ENCODE measurements around the gene MRPS17. TPM values are rescaled to one million over a fixed set of nuclear protein-coding genes. Genes with fewer than 3 reads are reported as not detected.

MRPS17 gene
- total and polyA plus RNA-seq, 2 of the 4 experiments (the other 2 are of a cell fraction) = 9.9 to 15.2 TPM

- no peak overlapping the region for H4K91ac ChIP-seq (ENCODE audit: insufficient read depth, low read depth, low read length)
- WGBS, 2 experiments (ENCODE audit: extremely low coverage in 2 of 2, insufficient read length in 1 of 2) = no CpG with 5 or more reads among the region's 4 CpGs
- intact Hi-C loops (cut with micrococcal nuclease) (no loop called here), in situ Hi-C loops (cut with MboI; ENCODE audit: low sequenced_read_pairs) (no loop called here), dilution Hi-C loops (cut with HindIII; ENCODE audit: low sequenced_read_pairs, unreplicated experiment) (no loop called here)
- no peak overlapping the region for H2AFZ ChIP-seq (replicated peaks; ENCODE audit: low read length, poor library complexity)
- POLR2A ChIA-PET (ENCODE audit: unreplicated experiment) = no interaction called here
- H2BK20ac ChIP-seq (ENCODE audit: low read depth, low read length) = no peak overlapping the region
- H3K27ac ChIP-seq (ENCODE audit: insufficient read depth, low read length) = no peak overlapping the region
- peaks cover 26% of the 10 kb centered on the region for H3K36me3 ChIP-seq (ENCODE audit: control insufficient read depth, insufficient read depth, low read length)
- no peak overlapping the region for H3K18ac ChIP-seq (ENCODE audit: low read depth, low read length)
- no peak overlapping the region for H3K56ac ChIP-seq (ENCODE audit: extremely low read depth, insufficient read depth, low read length)
- no peak for TF ChIP-seq BHLHE40 (IDR thresholded peaks at IDR 0.05; ENCODE audit: low read depth, low read length)
- TF ChIP-seq CHD1 (IDR thresholded peaks at IDR 0.05; ENCODE audit: low read depth, low read length) = no peak
- TF ChIP-seq USF2 (IDR thresholded peaks at IDR 0.05; ENCODE audit: low read depth, low read length) = no peak
- TF ChIP-seq RCOR1 (IDR thresholded peaks at IDR 0.05; ENCODE audit: insufficient replicate concordance, low read length) = no peak
- no peak for TF ChIP-seq CEBPB (IDR thresholded peaks at IDR 0.05; ENCODE audit: low read depth, low read length)
- TF ChIP-seq RAD21 (IDR thresholded peaks at IDR 0.05; ENCODE audit: low read length) = no peak
- TF ChIP-seq MXI1 (IDR thresholded peaks at IDR 0.05; ENCODE audit: borderline replicate concordance, low read depth, low read length) = no peak
- TF ChIP-seq NFE2L2 (IDR thresholded peaks at IDR 0.05; ENCODE audit: low read depth, low read length) = no peak
- TF ChIP-seq MAFK (IDR thresholded peaks at IDR 0.05; ENCODE audit: low read depth, low read length) = no peak
- no peak for TF ChIP-seq RFX5 (IDR thresholded peaks at IDR 0.05; ENCODE audit: low read depth, low read length)
- no peak for TF ChIP-seq POLR2A (IDR thresholded peaks at IDR 0.05; ENCODE audit: low read depth, low read length)
- no peak for TF ChIP-seq ELK1 (IDR thresholded peaks at IDR 0.05; ENCODE audit: borderline replicate concordance, low read depth, low read length)
- TF ChIP-seq MAZ (IDR thresholded peaks at IDR 0.05; ENCODE audit: borderline replicate concordance, low read depth, low read length) = no peak
- TF ChIP-seq FOS (IDR thresholded peaks at IDR 0.05; ENCODE audit: low read depth, low read length) = no peak
- TF ChIP-seq CTCF (conservative IDR thresholded peaks at IDR 0.05; ENCODE audit: low read depth, low read length) = no peak
- no peak for TF ChIP-seq SMC3 (IDR thresholded peaks at IDR 0.05; ENCODE audit: low read depth, low read length)
- no peak overlapping the region for H2BK120ac ChIP-seq (ENCODE audit: low read depth, low read length)
- DNase-seq (peak; percentile 60), ATAC-seq (ENCODE audit: low read depth) (peak; percentile 46; the same call in 1 of the 2 replicates)
- H2AK9ac ChIP-seq (replicated peaks; ENCODE audit: low read depth, low read length, poor library complexity) = no peak overlapping the region
- no peak overlapping the region for H4K8ac ChIP-seq (ENCODE audit: low read depth in 2 of 2, low read length in 2 of 2)
- no peaks in the 10 kb centered on the region for H3K9me3 ChIP-seq (ENCODE audit: control insufficient read depth, insufficient read depth, low read length)
- CTCF ChIA-PET = interaction anchor here (0.6 kb wide), 1 partner anchor 8 kb away, joined by 3 read pairs; no protein-coding TSS in a partner anchor
- no peaks in the 10 kb centered on the region for H3K4me1 ChIP-seq (ENCODE audit: control insufficient read depth, insufficient read depth, low read length)
- no peak overlapping the region for H3K9ac ChIP-seq (ENCODE audit: low read depth, low read length)
- peaks cover 9% of the 10 kb centered on the region for H4K20me1 ChIP-seq (ENCODE audit: insufficient read depth, low read length)
- H3K9me1 ChIP-seq (ENCODE audit: insufficient read depth, low read length) = peaks cover 11% of the 10 kb centered on the region; the same call in 1 of the 2 replicates
- H2AK5ac ChIP-seq (ENCODE audit: low read depth, low read length) = no peak overlapping the region
- H3K23ac ChIP-seq (ENCODE audit: low read depth, low read length) = no peak overlapping the region
- no peak overlapping the region for H2BK15ac ChIP-seq (ENCODE audit: low read depth, low read length)
- no peak overlapping the region for H3K14ac ChIP-seq (replicated peaks; ENCODE audit: low read depth, low read length)
- no peak overlapping the region for H3K4me3 ChIP-seq (ENCODE audit: insufficient read depth, low read depth, low read length)
- H3K27me3 ChIP-seq (ENCODE audit: control insufficient read depth, insufficient read depth, low read length) = no peaks in the 10 kb centered on the region
- H3K79me1 ChIP-seq (ENCODE audit: low read depth in 1 of 2, low read length in 2 of 2) = peaks cover 18 to 21% of the 10 kb centered on the region in 2 experiments; a peak in 3 of 4 replicates
- peak overlapping the region; percentile 22; the same call in 1 of the 2 replicates for H3K4me2 ChIP-seq (ENCODE audit: low read depth, low read length)
- H2BK5ac ChIP-seq (ENCODE audit: low read depth, low read length, poor library complexity, severe bottlenecking) = no peak overlapping the region
- BruUV-seq (replicated peaks) = no TSS peak
- no peak overlapping the region for H4K5ac ChIP-seq (ENCODE audit: low read depth, low read length)
- no peak overlapping the region for H3K4ac ChIP-seq (ENCODE audit: low read depth, low read length)
Observed at GRCh38 chr7:55977831-55978230, 26.2 kb downstream of the MRPS17 start.
